Nephron progenitor cell (in vitro differentiated cells): ENCODE data around the gene CDY2B.
"Not testable (repeated sequence)": the region's sequence is repeated elsewhere in the genome, so short reads cannot be mapped to it uniquely, and the experiment has no call there.

Experiments used
- DNase-seq: peaks from one replicate; pipeline ENCODE4 v3.0.0; 2021
- H3K27ac Mint-ChIP-seq: 2 replicates; pipeline ENCODE4 v1.8.0; 2021; ENCODE audit warnings: mild to moderate bottlenecking, moderate library complexity, mixed read lengths
- H3K27me3 Mint-ChIP-seq: 2 replicates; pipeline ENCODE4 v1.8.0; 2021; ENCODE audit warnings: mild to moderate bottlenecking, low read depth, mixed read lengths; ENCODE audit not compliant: poor library complexity
- H3K36me3 Mint-ChIP-seq: 2 replicates; pipeline ENCODE4 v1.8.0; 2021; ENCODE audit warnings: low read depth, mixed read lengths
- H3K4me1 Mint-ChIP-seq: 2 replicates; pipeline ENCODE4 v1.8.0; 2021; ENCODE audit warnings: mixed read lengths
- H3K4me3 Mint-ChIP-seq: 2 replicates; pipeline ENCODE4 v1.8.0; 2021; ENCODE audit warnings: mild to moderate bottlenecking, moderate library complexity, mixed read lengths
- H3K9me3 Mint-ChIP-seq: 2 replicates; pipeline ENCODE4 v1.8.0; 2021; ENCODE audit warnings: mild to moderate bottlenecking, moderate library complexity, mixed read lengths

The CDY2B gene

GRCh38 chrY:17880120-17880519 is at the start of gene CDY2B:
Gene CDY2B, minus strand, starts transcription at chrY:17880220. Its CDS starts 328 bp downstream, at chrY:17879892.
- DNase-seq, H3K9me3 Mint-ChIP-seq, H3K27ac Mint-ChIP-seq, H3K4me1 Mint-ChIP-seq, H3K27me3 Mint-ChIP-seq, H3K36me3 Mint-ChIP-seq, H3K4me3 Mint-ChIP-seq: not testable (repeated sequence)

GRCh38 chrY:17908009-17908408 is 28.0 kb upstream of the CDY2B start:
- not testable (repeated sequence) for H3K27me3 Mint-ChIP-seq, DNase-seq, H3K9me3 Mint-ChIP-seq, H3K27ac Mint-ChIP-seq, H3K36me3 Mint-ChIP-seq, H3K4me1 Mint-ChIP-seq, H3K4me3 Mint-ChIP-seq

GRCh38 chrY:17907351-17907750 is 27.3 kb upstream of the CDY2B start:
- not testable (repeated sequence) for H3K4me3 Mint-ChIP-seq, H3K36me3 Mint-ChIP-seq, H3K27ac Mint-ChIP-seq, DNase-seq, H3K27me3 Mint-ChIP-seq, H3K4me1 Mint-ChIP-seq, H3K9me3 Mint-ChIP-seq

- not testable (repeated sequence) for H3K36me3 Mint-ChIP-seq, H3K4me3 Mint-ChIP-seq, H3K9me3 Mint-ChIP-seq, H3K4me1 Mint-ChIP-seq, H3K27ac Mint-ChIP-seq, H3K27me3 Mint-ChIP-seq, DNase-seq
Measured at GRCh38 chrY:17881697-17882096, 1.7 kb upstream of the CDY2B start.

GRCh38 chrY:17876767-17877166 is 3.3 kb downstream of the CDY2B start:
- not testable (repeated sequence) for H3K27me3 Mint-ChIP-seq, H3K4me3 Mint-ChIP-seq, H3K36me3 Mint-ChIP-seq, DNase-seq, H3K9me3 Mint-ChIP-seq, H3K4me1 Mint-ChIP-seq, H3K27ac Mint-ChIP-seq

GRCh38 chrY:17875401-17875800 is 4.6 kb downstream of the CDY2B start:
- not testable (repeated sequence) for H3K4me3 Mint-ChIP-seq, H3K4me1 Mint-ChIP-seq, H3K9me3 Mint-ChIP-seq, H3K36me3 Mint-ChIP-seq, DNase-seq, H3K27ac Mint-ChIP-seq, H3K27me3 Mint-ChIP-seq

GRCh38 chrY:17871194-17871903 is 8.7 kb downstream of the CDY2B start:
- not testable (repeated sequence) for DNase-seq, H3K4me3 Mint-ChIP-seq, H3K9me3 Mint-ChIP-seq, H3K36me3 Mint-ChIP-seq, H3K27me3 Mint-ChIP-seq, H3K4me1 Mint-ChIP-seq, H3K27ac Mint-ChIP-seq

GRCh38 chrY:17870737-17871136 is 9.3 kb downstream of the CDY2B start:
- H3K4me3 Mint-ChIP-seq, H3K9me3 Mint-ChIP-seq, H3K27ac Mint-ChIP-seq: not testable (repeated sequence)

GRCh38 chrY:17867850-17868249 is 12.2 kb downstream of the CDY2B start:
- not testable (repeated sequence) for DNase-seq, H3K9me3 Mint-ChIP-seq, H3K27me3 Mint-ChIP-seq, H3K36me3 Mint-ChIP-seq, H3K4me1 Mint-ChIP-seq, H3K27ac Mint-ChIP-seq, H3K4me3 Mint-ChIP-seq

More at GRCh38 chrY:17870737-17871136, 9.3 kb downstream of the CDY2B start:
- not testable (repeated sequence) for H3K4me1 Mint-ChIP-seq, H3K36me3 Mint-ChIP-seq, H3K27me3 Mint-ChIP-seq, DNase-seq

GRCh38 chrY:17860634-17861033 is 19.4 kb downstream of the CDY2B start:
- not testable (repeated sequence) for H3K27me3 Mint-ChIP-seq, DNase-seq, H3K4me1 Mint-ChIP-seq, H3K36me3 Mint-ChIP-seq, H3K4me3 Mint-ChIP-seq, H3K27ac Mint-ChIP-seq, H3K9me3 Mint-ChIP-seq

- not testable (repeated sequence) for H3K4me1 Mint-ChIP-seq, H3K27ac Mint-ChIP-seq, H3K4me3 Mint-ChIP-seq, H3K27me3 Mint-ChIP-seq, H3K9me3 Mint-ChIP-seq, H3K36me3 Mint-ChIP-seq, DNase-seq
Measured at GRCh38 chrY:17856963-17857848, 22.8 kb downstream of the CDY2B start.

- H3K9me3 Mint-ChIP-seq, H3K27ac Mint-ChIP-seq: not testable (repeated sequence)
Measured at GRCh38 chrY:17856508-17856907, 23.5 kb downstream of the CDY2B start.

GRCh38 chrY:17849131-17849530 is 30.9 kb downstream of the CDY2B start:
- H3K27me3 Mint-ChIP-seq, H3K27ac Mint-ChIP-seq, H3K36me3 Mint-ChIP-seq, H3K4me3 Mint-ChIP-seq, H3K4me1 Mint-ChIP-seq, H3K9me3 Mint-ChIP-seq, DNase-seq: not testable (repeated sequence)

More at GRCh38 chrY:17856508-17856907, 23.5 kb downstream of the CDY2B start:
- not testable (repeated sequence) for H3K27me3 Mint-ChIP-seq, H3K36me3 Mint-ChIP-seq, H3K4me1 Mint-ChIP-seq, DNase-seq, H3K4me3 Mint-ChIP-seq

GRCh38 chrY:17832149-17832548 is 47.9 kb downstream of the CDY2B start:
- H3K4me3 Mint-ChIP-seq, H3K27me3 Mint-ChIP-seq, H3K36me3 Mint-ChIP-seq, H3K9me3 Mint-ChIP-seq, H3K27ac Mint-ChIP-seq, DNase-seq, H3K4me1 Mint-ChIP-seq: not testable (repeated sequence)
